PC-9 (cell line): ENCODE data around the gene CFAP46. TPM values are rescaled to one million over a fixed set of nuclear protein-coding genes. Genes with fewer than 3 reads are reported as not detected.

ENCODE experiments used
- BruUV-seq: library from RNA; stranded (reverse); fragments of 400-500 nt; replicated peaks from 2 replicates; lab custom pipeline; 2021; lab: Mats Ljungman, UMichigan
- CTCF ChIA-PET: fragments of 300-600 bp; sonication (Branson Sonifier 250); formaldehyde crosslinking; loops from one replicate; lab custom pipeline; 2022; ENCODE audit warnings: antibody characterized with exemption; lab: Charles Lee
- POLR2A ChIA-PET: fragments of 300-600 bp; sonication (Branson Sonifier 250); formaldehyde crosslinking; loops from one replicate; lab custom pipeline; 2022; ENCODE audit warnings: antibody characterized with exemption; ENCODE audit not compliant: unreplicated experiment; lab: Charles Lee
- DNase-seq, 2 experiments: peaks; one replicate each; pipeline versions ENCODE4 v3.0.0 to v3.0.0-alpha.2; 2015 to 2022; ENCODE audit warnings: mixed read lengths in 1 of 2
- H2AFZ ChIP-seq: fragments of 200-600 bp; sonication (generic); 2 replicates; pipeline ENCODE4 v1.8.1; 2017; ENCODE audit warnings: antibody characterized with exemption
- H3F3A ChIP-seq: fragments of 200-600 bp; sonication (generic); 2 replicates; pipeline ENCODE4 v1.8.1; 2017; ENCODE audit warnings: antibody characterized with exemption, mild to moderate bottlenecking, low read depth; ENCODE audit not compliant: insufficient read depth
- H3K27ac ChIP-seq: fragments of 200-600 bp; sonication (generic); 2 replicates; pipeline ENCODE4 v1.6.1; 2016; ENCODE audit warnings: mixed run types
- H3K27me3 ChIP-seq: fragments of 200-600 bp; sonication (generic); 2 replicates; pipeline ENCODE4 v1.6.1; 2016; ENCODE audit warnings: low read depth, mixed run types; ENCODE audit not compliant: insufficient read depth
- H3K36me3 ChIP-seq: fragments of 200-600 bp; sonication (generic); 2 replicates; pipeline ENCODE4 v1.6.1; 2016; ENCODE audit warnings: low read depth, mixed run types
- H3K4me1 ChIP-seq: fragments of 200-600 bp; sonication (generic); replicated peaks from 2 replicates; pipeline ENCODE4 v1.6.1; 2016; ENCODE audit warnings: mixed run types; ENCODE audit not compliant: insufficient read depth
- H3K4me2 ChIP-seq: fragments of 200-600 bp; sonication (generic); 2 replicates; pipeline ENCODE4 v1.6.1; 2017; ENCODE audit warnings: mixed run types
- H3K4me3 ChIP-seq: fragments of 200-600 bp; sonication (generic); 2 replicates; pipeline ENCODE4 v1.6.1; 2016; ENCODE audit warnings: mixed run types
- H3K79me2 ChIP-seq: fragments of 200-600 bp; sonication (generic); 2 replicates; pipeline ENCODE4 v1.6.1; 2017; ENCODE audit warnings: low read depth, mixed run types
- H3K9me2 ChIP-seq: fragments of 200-600 bp; sonication (generic); 2 replicates; pipeline ENCODE4 v1.8.1; 2017; ENCODE audit warnings: mild to moderate bottlenecking; ENCODE audit not compliant: insufficient read depth
- H3K9me3 ChIP-seq: fragments of 200-600 bp; sonication (generic); 2 replicates; pipeline ENCODE4 v1.8.1; 2016; ENCODE audit warnings: low read depth; ENCODE audit not compliant: insufficient read depth
- H4K20me1 ChIP-seq: fragments of 200-600 bp; sonication (generic); 2 replicates; pipeline ENCODE4 v1.8.1; 2017; ENCODE audit not compliant: insufficient read depth
- CTCF ChIP-seq: fragments of 200-600 bp; sonication (generic); conservative IDR thresholded peaks from 2 replicates; pipeline ENCODE4 v1.6.1; 2017; ENCODE audit warnings: mixed run types, antibody characterized with exemption, mild to moderate bottlenecking, moderate library complexity
- EZH2 ChIP-seq: fragments of 200-600 bp; sonication (generic); IDR thresholded peaks from 2 replicates; pipeline ENCODE4 v1.8.0; 2017; ENCODE audit warnings: antibody characterized with exemption, low read depth
- intact Hi-C: fragments of 100-400 bp; cut with micrococcal nuclease; formaldehyde crosslinking; loops from one replicate; pipeline ENCODE4 v1.10.0; 2022; ENCODE audit not compliant: unreplicated experiment
- total RNA-seq: library from RNA; stranded (reverse); gene quantifications from 2 replicates; pipeline ENCODE4 v1.2.3, GENCODE V29; 2021

Gene CFAP46
- total RNA-seq, 1 experiment from 2014 or later, result not detected

GRCh38 chr10:132847416-132847777 lies 95.0 kb downstream of the CFAP46 start:
- Histone ChIP-seq H3K36me3 (no peaks in the 10 kb centered on the region), H3K9me2 (no peaks in the 10 kb centered on the region), H2AFZ (no peak overlapping the region), H4K20me1 (no peaks in the 10 kb centered on the region), H3K4me3 (no peak overlapping the region), H3K4me1 (no peaks in the 10 kb centered on the region), H3F3A (no peaks in the 10 kb centered on the region), H3K27ac (no peak overlapping the region), H3K9me3 (no peaks in the 10 kb centered on the region), H3K27me3 (peaks cover 70% of the 10 kb centered on the region), H3K4me2 (no peak overlapping the region), H3K79me2 (no peaks in the 10 kb centered on the region)
- ChIA-PET POLR2A (no interaction called here), CTCF (no interaction called here)
- no peak for TF ChIP-seq CTCF
- TF ChIP-seq EZH2, result no peak
- no TSS peak for BruUV-seq
- intact Hi-C loops, result no loop called here
- DNase-seq, result no peak

DNA sequence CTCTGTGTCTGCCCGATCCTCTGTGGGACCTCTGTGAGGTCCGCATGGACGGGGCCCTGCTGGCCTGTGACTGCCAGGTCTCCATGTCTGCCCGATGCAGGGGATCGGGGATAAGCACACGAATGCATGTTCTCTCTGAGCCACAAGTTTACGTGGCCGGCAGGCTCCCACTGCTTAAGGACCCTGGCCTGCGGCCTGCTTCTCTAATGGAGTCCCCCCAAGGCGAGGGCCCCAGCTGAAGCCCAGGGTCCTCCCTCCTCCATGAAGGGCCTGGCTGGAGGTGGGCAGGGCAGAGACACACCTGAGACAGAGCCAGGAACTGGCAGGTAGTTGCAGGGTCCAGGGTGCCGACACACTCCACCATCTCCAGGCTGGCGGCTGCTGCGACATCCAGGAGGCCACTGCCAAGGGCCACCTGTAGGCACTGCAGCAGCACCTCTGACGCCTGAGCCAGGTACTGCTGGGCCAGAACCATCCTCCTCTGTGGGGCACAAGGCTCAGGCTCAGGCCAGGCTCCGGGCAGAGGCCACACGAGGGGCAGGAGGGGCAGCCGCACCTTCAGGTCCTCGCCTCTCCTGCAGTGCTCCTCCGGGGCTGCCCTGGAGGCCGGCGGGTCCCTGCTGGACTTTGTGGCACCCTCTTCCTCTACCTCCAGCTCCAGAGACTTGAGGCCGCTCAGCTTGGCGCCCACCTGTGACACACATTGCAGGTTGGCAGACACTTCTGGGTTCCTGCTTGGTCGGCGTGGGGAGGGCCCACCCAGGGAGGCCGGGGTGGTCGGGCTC lies 95.5 kb downstream of the CFAP46 start:
- Histone ChIP-seq H4K20me1 (no peaks in the 10 kb centered on the region), H3K4me3 (no peak overlapping the region), H3K27me3 (peaks cover 75% of the 10 kb centered on the region), H3K36me3 (no peaks in the 10 kb centered on the region), H3K79me2 (no peaks in the 10 kb centered on the region), H3K4me2 (no peak overlapping the region), H3K9me2 (no peaks in the 10 kb centered on the region), H3K4me1 (no peaks in the 10 kb centered on the region), H3F3A (no peaks in the 10 kb centered on the region), H2AFZ (no peak overlapping the region), H3K27ac (no peak overlapping the region), H3K9me3 (0 out of 2 replicates have a peak, but pooled peaks cover 3% of the 10 kb centered on the region)
- no peak for DNase-seq
- intact Hi-C loops, result no loop called here
- CTCF ChIA-PET, result no interaction called here
- POLR2A ChIA-PET, result no interaction called here
- no TSS peak for BruUV-seq
- TF ChIP-seq CTCF (no peak), EZH2 (no peak)

- H3K27me3 ChIP-seq, result peaks cover 76% of the 10 kb centered on the region
- no peak overlapping the region for H3K4me3 ChIP-seq
- no peaks in the 10 kb centered on the region for H4K20me1 ChIP-seq
- H2AFZ ChIP-seq, result no peak overlapping the region
- ChIA-PET POLR2A (no interaction called here), CTCF (no interaction called here)
- H3K9me3 ChIP-seq, result 0 out of 2 replicates have a peak, but pooled peaks cover 4% of the 10 kb centered on the region
- no peaks in the 10 kb centered on the region for H3K79me2 ChIP-seq
- H3K9me2 ChIP-seq, result no peaks in the 10 kb centered on the region
- no peak overlapping the region for H3K4me2 ChIP-seq
- intact Hi-C loops, result no loop called here
- H3K36me3 ChIP-seq, result no peaks in the 10 kb centered on the region
- no peak for DNase-seq
- H3K27ac ChIP-seq, result no peak overlapping the region
- no peaks in the 10 kb centered on the region for H3K4me1 ChIP-seq
- no peaks in the 10 kb centered on the region for H3F3A ChIP-seq
- TF ChIP-seq CTCF (no peak), EZH2 (no peak)
- BruUV-seq, result no TSS peak
Observed at GRCh38 chr10:132845780-132846595, 96.4 kb downstream of the CFAP46 start.
